ENCODE data around the gene SULT4A1.

GRCh38 chr22:43818981-43819380 lies 43.3 kb downstream of the SULT4A1 start:
- TF ChIP-seq, protein P1, sequence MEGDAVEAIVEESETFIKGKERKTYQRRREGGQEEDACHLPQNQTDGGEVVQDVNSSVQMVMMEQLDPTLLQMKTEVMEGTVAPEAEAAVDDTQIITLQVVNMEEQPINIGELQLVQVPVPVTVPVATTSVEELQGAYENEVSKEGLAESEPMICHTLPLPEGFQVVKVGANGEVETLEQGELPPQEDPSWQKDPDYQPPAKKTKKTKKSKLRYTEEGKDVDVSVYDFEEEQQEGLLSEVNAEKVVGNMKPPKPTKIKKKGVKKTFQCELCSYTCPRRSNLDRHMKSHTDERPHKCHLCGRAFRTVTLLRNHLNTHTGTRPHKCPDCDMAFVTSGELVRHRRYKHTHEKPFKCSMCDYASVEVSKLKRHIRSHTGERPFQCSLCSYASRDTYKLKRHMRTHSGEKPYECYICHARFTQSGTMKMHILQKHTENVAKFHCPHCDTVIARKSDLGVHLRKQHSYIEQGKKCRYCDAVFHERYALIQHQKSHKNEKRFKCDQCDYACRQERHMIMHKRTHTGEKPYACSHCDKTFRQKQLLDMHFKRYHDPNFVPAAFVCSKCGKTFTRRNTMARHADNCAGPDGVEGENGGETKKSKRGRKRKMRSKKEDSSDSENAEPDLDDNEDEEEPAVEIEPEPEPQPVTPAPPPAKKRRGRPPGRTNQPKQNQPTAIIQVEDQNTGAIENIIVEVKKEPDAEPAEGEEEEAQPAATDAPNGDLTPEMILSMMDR (IDR thresholded peaks at IDR 0.05): no peak
- no peak for TF ChIP-seq POLR2AphosphoS5 (IDR thresholded peaks at IDR 0.05)
- no peak for TF ChIP-seq POLR2A (IDR thresholded peaks at IDR 0.05)

All from breast epithelium (tissue), 3 donors.